ENCODE measurements around the gene TTC34.

TTC34 gene

GRCh38 chr1:2625311-2625710 is 176.2 kb downstream of the TTC34 start:
- no peaks in the 10 kb centered on the region for H3K36me3 Mint-ChIP-seq (ENCODE audit: low read depth)
- peaks cover 13% of the 10 kb centered on the region for H3K4me1 Mint-ChIP-seq (ENCODE audit: low read depth)
- H3K27me3 Mint-ChIP-seq: peaks cover 45% of the 10 kb centered on the region
- H3K27ac Mint-ChIP-seq: no peak overlapping the region
- H3K9me3 Mint-ChIP-seq: peaks cover 1% of the 10 kb centered on the region
- peak; percentile 21 for DNase-seq
- H3K4me3 Mint-ChIP-seq: no peak overlapping the region

GRCh38 chr1:2624735-2625300 is 176.7 kb downstream of the TTC34 start:
- no peaks in the 10 kb centered on the region for H3K36me3 Mint-ChIP-seq (ENCODE audit: low read depth)
- no peaks in the 10 kb centered on the region for H3K9me3 Mint-ChIP-seq
- no peak overlapping the region for H3K27ac Mint-ChIP-seq
- H3K4me3 Mint-ChIP-seq: no peak overlapping the region
- peaks cover 11% of the 10 kb centered on the region for H3K4me1 Mint-ChIP-seq (ENCODE audit: low read depth)
- peaks cover 40% of the 10 kb centered on the region for H3K27me3 Mint-ChIP-seq
- peak; percentile 5 for DNase-seq

GRCh38 chr1:2623571-2624337 is 177.7 kb downstream of the TTC34 start:
- Mint-ChIP-seq H3K36me3 (ENCODE audit: low read depth) (no peaks in the 10 kb centered on the region), H3K27ac (no peak overlapping the region), H3K4me3 (no peak overlapping the region), H3K27me3 (peaks cover 36% of the 10 kb centered on the region), H3K9me3 (no peaks in the 10 kb centered on the region), H3K4me1 (ENCODE audit: low read depth) (peaks cover 9% of the 10 kb centered on the region)
- peak; percentile 27 for DNase-seq

GRCh38 chr1:2617971-2618470 is 183.5 kb downstream of the TTC34 start:
- Mint-ChIP-seq H3K4me3 (no peak overlapping the region), H3K27me3 (peaks cover 9% of the 10 kb centered on the region), H3K4me1 (ENCODE audit: low read depth) (peaks cover 5% of the 10 kb centered on the region), H3K36me3 (ENCODE audit: low read depth) (no peaks in the 10 kb centered on the region), H3K27ac (no peak overlapping the region), H3K9me3 (peaks cover 16% of the 10 kb centered on the region)
- no peak for DNase-seq

- DNase-seq: no peak
- Mint-ChIP-seq H3K27me3 (peaks cover 15% of the 10 kb centered on the region), H3K4me3 (no peak overlapping the region), H3K4me1 (ENCODE audit: low read depth) (no peaks in the 10 kb centered on the region), H3K27ac (no peak overlapping the region), H3K36me3 (ENCODE audit: low read depth) (no peaks in the 10 kb centered on the region), H3K9me3 (peaks cover 16% of the 10 kb centered on the region)
Measured at GRCh38 chr1:2614145-2614544, 187.3 kb downstream of the TTC34 start.

GRCh38 chr1:2612591-2613365 is 188.7 kb downstream of the TTC34 start:
- no peak overlapping the region for H3K27ac Mint-ChIP-seq
- no peaks in the 10 kb centered on the region for H3K36me3 Mint-ChIP-seq (ENCODE audit: low read depth)
- no peak overlapping the region for H3K4me3 Mint-ChIP-seq
- peaks cover 12% of the 10 kb centered on the region for H3K27me3 Mint-ChIP-seq
- H3K4me1 Mint-ChIP-seq (ENCODE audit: low read depth): no peaks in the 10 kb centered on the region
- H3K9me3 Mint-ChIP-seq: peaks cover 16% of the 10 kb centered on the region
- peak; percentile 8 for DNase-seq

GRCh38 chr1:2611621-2612437 is 189.7 kb downstream of the TTC34 start:
- no peaks in the 10 kb centered on the region for H3K36me3 Mint-ChIP-seq (ENCODE audit: low read depth)
- peak; percentile 22 for DNase-seq
- H3K27me3 Mint-ChIP-seq: peaks cover 12% of the 10 kb centered on the region
- peaks cover 16% of the 10 kb centered on the region for H3K9me3 Mint-ChIP-seq
- no peak overlapping the region for H3K27ac Mint-ChIP-seq
- no peaks in the 10 kb centered on the region for H3K4me1 Mint-ChIP-seq (ENCODE audit: low read depth)
- H3K4me3 Mint-ChIP-seq: no peak overlapping the region

GRCh38 chr1:2611031-2611501 is 190.4 kb downstream of the TTC34 start:
- no peaks in the 10 kb centered on the region for H3K36me3 Mint-ChIP-seq (ENCODE audit: low read depth)
- H3K4me1 Mint-ChIP-seq (ENCODE audit: low read depth): no peaks in the 10 kb centered on the region
- H3K4me3 Mint-ChIP-seq: no peak overlapping the region
- peaks cover 6% of the 10 kb centered on the region for H3K27me3 Mint-ChIP-seq
- no peak overlapping the region for H3K27ac Mint-ChIP-seq
- peaks cover 9% of the 10 kb centered on the region for H3K9me3 Mint-ChIP-seq
- peak; percentile 36 for DNase-seq

GRCh38 chr1:2610036-2610959 is 191.2 kb downstream of the TTC34 start:
- Mint-ChIP-seq H3K4me3 (no peak overlapping the region), H3K27ac (no peak overlapping the region), H3K36me3 (ENCODE audit: low read depth) (no peaks in the 10 kb centered on the region), H3K9me3 (peaks cover 5% of the 10 kb centered on the region), H3K27me3 (peaks cover 6% of the 10 kb centered on the region), H3K4me1 (ENCODE audit: low read depth) (no peaks in the 10 kb centered on the region)
- peak; percentile 25 for DNase-seq

GRCh38 chr1:2609319-2610035 is 192.0 kb downstream of the TTC34 start:
- H3K27ac Mint-ChIP-seq: no peak overlapping the region
- no peaks in the 10 kb centered on the region for H3K36me3 Mint-ChIP-seq (ENCODE audit: low read depth)
- H3K4me1 Mint-ChIP-seq (ENCODE audit: low read depth): no peaks in the 10 kb centered on the region
- no peak overlapping the region for H3K4me3 Mint-ChIP-seq
- peaks cover 6% of the 10 kb centered on the region for H3K27me3 Mint-ChIP-seq
- H3K9me3 Mint-ChIP-seq: peaks cover 3% of the 10 kb centered on the region
- peak; percentile 8 for DNase-seq

- DNase-seq: peak; percentile 11
- H3K9me3 Mint-ChIP-seq: no peaks in the 10 kb centered on the region
- peaks cover 4% of the 10 kb centered on the region for H3K27me3 Mint-ChIP-seq
- no peak overlapping the region for H3K4me3 Mint-ChIP-seq
- no peak overlapping the region for H3K27ac Mint-ChIP-seq
- H3K36me3 Mint-ChIP-seq (ENCODE audit: low read depth): no peaks in the 10 kb centered on the region
- no peaks in the 10 kb centered on the region for H3K4me1 Mint-ChIP-seq (ENCODE audit: low read depth)
Measured at GRCh38 chr1:2607641-2608091, 193.8 kb downstream of the TTC34 start.

- Mint-ChIP-seq H3K36me3 (ENCODE audit: low read depth) (no peaks in the 10 kb centered on the region), H3K27ac (no peak overlapping the region), H3K27me3 (no peaks in the 10 kb centered on the region), H3K4me3 (no peak overlapping the region), H3K9me3 (no peaks in the 10 kb centered on the region), H3K4me1 (ENCODE audit: low read depth) (no peaks in the 10 kb centered on the region)
- peak; percentile 23 for DNase-seq
Measured at GRCh38 chr1:2606881-2607621, 194.4 kb downstream of the TTC34 start.
